HepG2 (cell line): Measurements from ENCODE around the gene RAD51C. TPM values are rescaled to one million over a fixed set of nuclear protein-coding genes. Genes with fewer than 3 reads are reported as not detected.

Experiments
- CBX2 ChIP-seq, 2 experiments: fragments of 200-600 bp in 1 of 2; sonication (generic); formaldehyde crosslinking in 1 of 2; IDR thresholded peaks; 2 replicates each; pipeline versions ENCODE4 v1.7.0 to v1.8.1; 2018 to 2022; ENCODE audit warnings: low read depth in 2 of 2, low read length in 1 of 2, mild to moderate bottlenecking in 1 of 2, missing genetic modification reagents in 1 of 2
- HIVEP1 ChIP-seq: sonication (generic); formaldehyde crosslinking; IDR thresholded peaks from 2 replicates; pipeline ENCODE4 v1.4.0; 2020; ENCODE audit warnings: mild to moderate bottlenecking, missing genetic modification reagents
- IRF2 ChIP-seq: IDR thresholded peaks from 2 replicates; pipeline ENCODE4 v1.6.1; 2018; ENCODE audit warnings: missing genetic modification reagents, missing compliant biosample characterization
- SAFB2 ChIP-seq: sonication (generic); formaldehyde crosslinking; IDR thresholded peaks from 2 replicates; pipeline ENCODE4 v1.5.1; 2020; ENCODE audit warnings: missing genetic modification reagents, low read depth, mild to moderate bottlenecking, borderline replicate concordance
- SOX6 ChIP-seq, 2 experiments: fragments of 450-650 bp in 1 of 2; sonication (generic) in 1 of 2; formaldehyde crosslinking in 1 of 2; IDR thresholded peaks; 2 replicates each; pipeline versions ENCODE4 v1.4.0 to v1.6.1; 2017 to 2020; ENCODE audit warnings: antibody characterized with exemption in 1 of 2, mild to moderate bottlenecking in 1 of 2, missing genetic modification reagents in 1 of 2
- TOPORS ChIP-seq: sonication (generic); formaldehyde crosslinking; IDR thresholded peaks from 2 replicates; pipeline ENCODE4 v1.8.0; 2023; ENCODE audit warnings: mild to moderate bottlenecking, missing genetic modification reagents
- ZNF30 ChIP-seq: sonication (generic); formaldehyde crosslinking; IDR thresholded peaks from 2 replicates; pipeline ENCODE4 v1.5.0; 2020; ENCODE audit warnings: mild to moderate bottlenecking, missing genetic modification reagents
- ZNF446 ChIP-seq: sonication (generic); formaldehyde crosslinking; IDR thresholded peaks from 2 replicates; pipeline ENCODE4 v1.5.0; 2020; ENCODE audit warnings: mild to moderate bottlenecking, missing genetic modification reagents
- ZSCAN9 ChIP-seq: IDR thresholded peaks from 2 replicates; pipeline ENCODE4 v1.6.1; 2016; ENCODE audit warnings: borderline replicate concordance
- polyA plus RNA-seq, 8 experiments: library from polyadenylated mRNA; depleted of rRNA in 3 of 8; stranded (reverse) in 7 of 8; unstranded in 1 of 8; fragments of >200 nt; fragmentation: Illumina TruSeq in 4 of 8; extraction: Trizol in 4 of 8; gene quantifications; 2 replicates each; pipeline versions ENCODE4 v1.2.1 to v1.2.3, GENCODE V29; 2011 to 2016; ENCODE audit warnings: low read depth in 4 of 8, missing spikeins in 1 of 8, mixed read lengths in 1 of 8; ENCODE audit not compliant: insufficient read depth in 1 of 8
- total RNA-seq, 5 experiments: library from RNA; depleted of rRNA; stranded (reverse); fragments of >200 nt; fragmentation: Illumina TruSeq; extraction: Trizol; gene quantifications; 2 replicates each; pipeline ENCODE4 v1.2.3, GENCODE V29; 2016; ENCODE audit warnings: low read depth in 1 of 5
- TF ChIP-seq, protein P1 (sequence below): IDR thresholded peaks from 2 replicates; pipeline ENCODE4 v1.6.1; 2016; ENCODE audit warnings: low read depth
- TF ChIP-seq, protein P2 (sequence below): sonication (generic); formaldehyde crosslinking; IDR thresholded peaks from 2 replicates; pipeline ENCODE4 v1.8.0; 2022; ENCODE audit warnings: missing genetic modification reagents, mild to moderate bottlenecking, borderline replicate concordance
- TF ChIP-seq, protein P3 (sequence below): sonication (generic); formaldehyde crosslinking; conservative IDR thresholded peaks from 2 replicates; pipeline ENCODE4 v1.4.0; 2020; ENCODE audit warnings: mild to moderate bottlenecking, missing genetic modification reagents, moderate library complexity
- TF ChIP-seq, protein P4 (sequence below), 2 experiments: sonication (generic) in 1 of 2; formaldehyde crosslinking in 1 of 2; IDR thresholded peaks; 2 replicates each; pipeline versions ENCODE4 v1.4.0 to v1.6.1; 2016 to 2020; ENCODE audit warnings: borderline replicate concordance in 1 of 2, low read depth in 1 of 2, mild to moderate bottlenecking in 1 of 2, missing genetic modification reagents in 1 of 2
- TF ChIP-seq, protein P5 (sequence below): IDR thresholded peaks from 2 replicates; pipeline ENCODE4 v1.6.1; 2016; ENCODE audit warnings: mild to moderate bottlenecking

The RAD51C gene
- total and polyA plus RNA-seq, 2 of the 13 experiments (the other 11 are each of a cell fraction or from before 2014, with no cell fraction given), result 38.5 to 106 TPM

DNA sequence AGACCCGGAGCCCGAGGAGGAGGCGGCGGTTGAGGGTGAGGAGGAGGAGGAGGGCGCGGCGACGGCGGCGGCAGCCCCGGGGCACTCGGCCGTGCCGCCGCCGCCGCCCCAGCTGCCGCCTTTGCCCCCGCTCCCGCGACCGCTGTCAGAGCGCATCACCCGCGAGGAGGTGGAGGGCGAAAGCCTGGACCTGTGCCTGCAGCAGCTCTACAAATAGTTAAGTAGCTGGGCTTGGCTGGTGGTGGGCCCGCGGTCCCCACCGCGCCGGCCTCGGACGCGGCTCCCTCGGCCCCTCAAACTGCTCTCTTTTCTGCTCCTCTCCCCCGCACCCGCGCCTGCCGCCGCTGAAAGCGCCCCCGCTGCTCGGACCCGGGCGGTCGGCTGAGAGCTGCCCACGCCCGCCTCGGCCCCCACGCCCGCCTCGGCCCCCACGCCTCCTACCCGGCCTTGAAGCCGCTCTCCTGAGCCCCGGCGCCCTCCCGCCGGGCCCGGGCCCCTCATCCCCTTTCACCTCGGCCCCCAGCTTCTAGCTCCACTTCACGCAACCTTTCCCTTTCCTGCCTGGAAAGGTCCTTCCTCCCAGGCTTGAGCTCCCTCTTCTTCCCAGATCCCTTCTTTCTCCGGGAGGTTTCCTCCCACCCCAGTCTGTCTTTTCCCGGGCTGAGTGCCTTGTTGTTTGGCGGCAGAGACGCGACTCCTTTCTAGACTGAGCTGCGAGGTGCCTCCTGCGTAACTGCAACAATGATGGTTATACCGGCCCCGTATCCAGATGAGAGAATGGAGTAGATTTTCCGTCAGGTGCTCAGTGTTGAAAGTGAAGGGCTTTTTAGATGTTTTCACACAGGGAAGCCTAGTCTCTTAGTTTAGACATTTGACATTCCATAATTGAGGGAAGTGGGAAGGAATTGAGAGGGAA lies 64.1 kb downstream of the RAD51C start (continued):
- TF ChIP-seq, protein P1, sequence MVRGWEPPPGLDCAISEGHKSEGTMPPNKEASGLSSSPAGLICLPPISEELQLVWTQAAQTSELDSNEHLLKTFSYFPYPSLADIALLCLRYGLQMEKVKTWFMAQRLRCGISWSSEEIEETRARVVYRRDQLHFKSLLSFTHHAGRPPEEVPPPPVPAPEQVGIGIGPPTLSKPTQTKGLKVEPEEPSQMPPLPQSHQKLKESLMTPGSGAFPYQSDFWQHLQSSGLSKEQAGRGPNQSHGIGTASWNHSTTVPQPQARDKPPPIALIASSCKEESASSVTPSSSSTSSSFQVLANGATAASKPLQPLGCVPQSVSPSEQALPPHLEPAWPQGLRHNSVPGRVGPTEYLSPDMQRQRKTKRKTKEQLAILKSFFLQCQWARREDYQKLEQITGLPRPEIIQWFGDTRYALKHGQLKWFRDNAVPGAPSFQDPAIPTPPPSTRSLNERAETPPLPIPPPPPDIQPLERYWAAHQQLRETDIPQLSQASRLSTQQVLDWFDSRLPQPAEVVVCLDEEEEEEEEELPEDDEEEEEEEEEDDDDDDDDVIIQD (CRISPR knock-in tag), result no peak
- no peak for TF ChIP-seq ZNF446
- TF ChIP-seq, protein P2, sequence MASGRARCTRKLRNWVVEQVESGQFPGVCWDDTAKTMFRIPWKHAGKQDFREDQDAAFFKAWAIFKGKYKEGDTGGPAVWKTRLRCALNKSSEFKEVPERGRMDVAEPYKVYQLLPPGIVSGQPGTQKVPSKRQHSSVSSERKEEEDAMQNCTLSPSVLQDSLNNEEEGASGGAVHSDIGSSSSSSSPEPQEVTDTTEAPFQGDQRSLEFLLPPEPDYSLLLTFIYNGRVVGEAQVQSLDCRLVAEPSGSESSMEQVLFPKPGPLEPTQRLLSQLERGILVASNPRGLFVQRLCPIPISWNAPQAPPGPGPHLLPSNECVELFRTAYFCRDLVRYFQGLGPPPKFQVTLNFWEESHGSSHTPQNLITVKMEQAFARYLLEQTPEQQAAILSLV (CRISPR knock-in tag), result no peak
- TF ChIP-seq, protein P3, sequence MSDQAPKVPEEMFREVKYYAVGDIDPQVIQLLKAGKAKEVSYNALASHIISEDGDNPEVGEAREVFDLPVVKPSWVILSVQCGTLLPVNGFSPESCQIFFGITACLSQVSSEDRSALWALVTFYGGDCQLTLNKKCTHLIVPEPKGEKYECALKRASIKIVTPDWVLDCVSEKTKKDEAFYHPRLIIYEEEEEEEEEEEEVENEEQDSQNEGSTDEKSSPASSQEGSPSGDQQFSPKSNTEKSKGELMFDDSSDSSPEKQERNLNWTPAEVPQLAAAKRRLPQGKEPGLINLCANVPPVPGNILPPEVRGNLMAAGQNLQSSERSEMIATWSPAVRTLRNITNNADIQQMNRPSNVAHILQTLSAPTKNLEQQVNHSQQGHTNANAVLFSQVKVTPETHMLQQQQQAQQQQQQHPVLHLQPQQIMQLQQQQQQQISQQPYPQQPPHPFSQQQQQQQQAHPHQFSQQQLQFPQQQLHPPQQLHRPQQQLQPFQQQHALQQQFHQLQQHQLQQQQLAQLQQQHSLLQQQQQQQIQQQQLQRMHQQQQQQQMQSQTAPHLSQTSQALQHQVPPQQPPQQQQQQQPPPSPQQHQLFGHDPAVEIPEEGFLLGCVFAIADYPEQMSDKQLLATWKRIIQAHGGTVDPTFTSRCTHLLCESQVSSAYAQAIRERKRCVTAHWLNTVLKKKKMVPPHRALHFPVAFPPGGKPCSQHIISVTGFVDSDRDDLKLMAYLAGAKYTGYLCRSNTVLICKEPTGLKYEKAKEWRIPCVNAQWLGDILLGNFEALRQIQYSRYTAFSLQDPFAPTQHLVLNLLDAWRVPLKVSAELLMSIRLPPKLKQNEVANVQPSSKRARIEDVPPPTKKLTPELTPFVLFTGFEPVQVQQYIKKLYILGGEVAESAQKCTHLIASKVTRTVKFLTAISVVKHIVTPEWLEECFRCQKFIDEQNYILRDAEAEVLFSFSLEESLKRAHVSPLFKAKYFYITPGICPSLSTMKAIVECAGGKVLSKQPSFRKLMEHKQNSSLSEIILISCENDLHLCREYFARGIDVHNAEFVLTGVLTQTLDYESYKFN (CRISPR knock-in tag), result no peak
- TF ChIP-seq HIVEP1 (CRISPR knock-in tag), result no peak
- TF ChIP-seq, protein P4, sequence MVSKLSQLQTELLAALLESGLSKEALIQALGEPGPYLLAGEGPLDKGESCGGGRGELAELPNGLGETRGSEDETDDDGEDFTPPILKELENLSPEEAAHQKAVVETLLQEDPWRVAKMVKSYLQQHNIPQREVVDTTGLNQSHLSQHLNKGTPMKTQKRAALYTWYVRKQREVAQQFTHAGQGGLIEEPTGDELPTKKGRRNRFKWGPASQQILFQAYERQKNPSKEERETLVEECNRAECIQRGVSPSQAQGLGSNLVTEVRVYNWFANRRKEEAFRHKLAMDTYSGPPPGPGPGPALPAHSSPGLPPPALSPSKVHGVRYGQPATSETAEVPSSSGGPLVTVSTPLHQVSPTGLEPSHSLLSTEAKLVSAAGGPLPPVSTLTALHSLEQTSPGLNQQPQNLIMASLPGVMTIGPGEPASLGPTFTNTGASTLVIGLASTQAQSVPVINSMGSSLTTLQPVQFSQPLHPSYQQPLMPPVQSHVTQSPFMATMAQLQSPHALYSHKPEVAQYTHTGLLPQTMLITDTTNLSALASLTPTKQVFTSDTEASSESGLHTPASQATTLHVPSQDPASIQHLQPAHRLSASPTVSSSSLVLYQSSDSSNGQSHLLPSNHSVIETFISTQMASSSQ (IDR thresholded peaks at IDR 0.05; ENCODE audit: low read depth), result no peak
- TF ChIP-seq, protein P4 (CRISPR knock-in tag; IDR thresholded peaks at IDR 0.05; ENCODE audit: borderline replicate concordance), result no peak
- TF ChIP-seq CBX2 (IDR thresholded peaks at IDR 0.05; ENCODE audit: low read depth, low read length), result no peak
- peak; percentile 82 for TF ChIP-seq CBX2 (CRISPR knock-in tag; IDR thresholded peaks at IDR 0.05; ENCODE audit: low read depth)
- 0 out of 2 replicates have a peak, but pooled peaks have one; percentile 34 for TF ChIP-seq TOPORS (CRISPR knock-in tag)
- TF ChIP-seq, protein P5, sequence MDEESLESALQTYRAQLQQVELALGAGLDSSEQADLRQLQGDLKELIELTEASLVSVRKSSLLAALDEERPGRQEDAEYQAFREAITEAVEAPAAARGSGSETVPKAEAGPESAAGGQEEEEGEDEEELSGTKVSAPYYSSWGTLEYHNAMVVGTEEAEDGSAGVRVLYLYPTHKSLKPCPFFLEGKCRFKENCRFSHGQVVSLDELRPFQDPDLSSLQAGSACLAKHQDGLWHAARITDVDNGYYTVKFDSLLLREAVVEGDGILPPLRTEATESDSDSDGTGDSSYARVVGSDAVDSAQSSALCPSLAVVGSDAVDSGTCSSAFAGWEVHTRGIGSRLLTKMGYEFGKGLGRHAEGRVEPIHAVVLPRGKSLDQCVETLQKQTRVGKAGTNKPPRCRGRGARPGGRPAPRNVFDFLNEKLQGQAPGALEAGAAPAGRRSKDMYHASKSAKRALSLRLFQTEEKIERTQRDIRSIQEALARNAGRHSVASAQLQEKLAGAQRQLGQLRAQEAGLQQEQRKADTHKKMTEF, result no peak
- TF ChIP-seq SOX6 (IDR thresholded peaks at IDR 0.05), result no peak
- no peak for TF ChIP-seq SOX6 (CRISPR knock-in tag; IDR thresholded peaks at IDR 0.05)
- TF ChIP-seq ZNF30 (CRISPR knock-in tag), result no peak
- TF ChIP-seq ZSCAN9 (CRISPR knock-in tag), result no peak
- no peak for TF ChIP-seq SAFB2
- no peak for TF ChIP-seq IRF2 (CRISPR knock-in tag)
